GM12873 (cell line): ENCODE data around the gene SIRT1.

Source experiments
- TF ChIP-seq, protein P1 (sequence below): IDR thresholded peaks from 2 replicates; pipeline ENCODE4 v1.5.1; 2012; ENCODE audit warnings: low read depth, mild to moderate bottlenecking, moderate library complexity, low read length, control low read depth; ENCODE audit not compliant: insufficient read depth; ENCODE audit errors: missing control alignments

Gene SIRT1

GRCh38 chr10:67884313-67884841, at the start of gene SIRT1:
SIRT1 (plus strand) TSS chr10:67884656; CDS start chr10:67884722, 66 bp downstream.
- TF ChIP-seq, protein P1, sequence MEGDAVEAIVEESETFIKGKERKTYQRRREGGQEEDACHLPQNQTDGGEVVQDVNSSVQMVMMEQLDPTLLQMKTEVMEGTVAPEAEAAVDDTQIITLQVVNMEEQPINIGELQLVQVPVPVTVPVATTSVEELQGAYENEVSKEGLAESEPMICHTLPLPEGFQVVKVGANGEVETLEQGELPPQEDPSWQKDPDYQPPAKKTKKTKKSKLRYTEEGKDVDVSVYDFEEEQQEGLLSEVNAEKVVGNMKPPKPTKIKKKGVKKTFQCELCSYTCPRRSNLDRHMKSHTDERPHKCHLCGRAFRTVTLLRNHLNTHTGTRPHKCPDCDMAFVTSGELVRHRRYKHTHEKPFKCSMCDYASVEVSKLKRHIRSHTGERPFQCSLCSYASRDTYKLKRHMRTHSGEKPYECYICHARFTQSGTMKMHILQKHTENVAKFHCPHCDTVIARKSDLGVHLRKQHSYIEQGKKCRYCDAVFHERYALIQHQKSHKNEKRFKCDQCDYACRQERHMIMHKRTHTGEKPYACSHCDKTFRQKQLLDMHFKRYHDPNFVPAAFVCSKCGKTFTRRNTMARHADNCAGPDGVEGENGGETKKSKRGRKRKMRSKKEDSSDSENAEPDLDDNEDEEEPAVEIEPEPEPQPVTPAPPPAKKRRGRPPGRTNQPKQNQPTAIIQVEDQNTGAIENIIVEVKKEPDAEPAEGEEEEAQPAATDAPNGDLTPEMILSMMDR, result no peak

GRCh38 chr10:67836488-67836887, 48.0 kb upstream of the SIRT1 start:
- TF ChIP-seq, protein P1, result no peak

DNA sequence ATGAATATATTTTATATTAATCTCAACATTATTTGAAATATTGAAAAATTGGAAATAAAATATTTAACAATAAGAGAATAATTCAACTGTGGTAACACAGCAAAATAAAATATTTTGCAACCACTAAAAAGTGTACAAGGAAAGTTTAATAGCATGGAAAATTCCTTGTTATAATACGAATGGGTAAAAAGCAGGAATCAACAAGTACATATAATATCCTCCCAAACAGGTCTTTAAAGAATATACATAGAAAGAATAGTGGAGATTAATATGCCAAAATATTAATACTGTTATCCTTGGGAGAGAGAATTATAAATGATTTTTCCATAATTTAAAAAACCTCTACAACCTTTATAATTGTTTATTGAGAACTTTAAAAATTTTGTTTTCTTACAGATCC, 47.5 kb upstream of the SIRT1 start:
- TF ChIP-seq, protein P1, result no peak

DNA sequence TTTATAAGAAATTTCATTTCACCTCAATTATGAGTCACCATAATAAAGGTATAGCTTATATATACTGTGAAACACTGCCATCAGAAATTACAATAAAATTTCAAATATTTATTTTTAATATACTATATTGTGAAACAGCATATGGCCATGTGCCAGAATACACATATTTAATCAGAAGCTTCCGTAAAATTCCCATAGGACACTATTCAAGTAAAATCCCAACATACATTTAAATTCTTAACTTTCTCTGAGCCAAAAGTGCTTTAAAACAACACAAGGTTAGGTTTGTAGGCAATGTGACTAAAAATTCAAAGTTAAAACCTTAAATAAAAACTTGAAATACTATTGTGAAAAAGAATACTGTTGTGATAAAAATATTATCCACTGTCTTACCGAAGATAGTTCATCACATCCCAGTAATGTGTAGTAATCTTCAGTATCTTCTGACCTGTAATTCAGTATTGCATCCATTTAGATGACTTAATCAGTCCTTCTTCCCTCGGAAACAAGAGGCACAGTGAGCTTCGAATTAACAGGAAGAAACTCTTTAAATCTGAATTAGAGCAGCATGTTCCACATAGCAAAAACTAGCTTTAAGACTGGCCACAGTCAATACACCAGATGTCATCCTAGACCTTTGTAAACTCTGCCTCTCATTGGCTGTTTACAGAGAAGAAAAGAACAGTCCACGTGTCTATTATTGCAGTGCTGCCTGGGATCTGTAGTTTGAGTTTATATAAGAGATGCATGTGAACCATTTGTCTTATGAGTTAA, 46.7 kb upstream of the SIRT1 start, which contains the start of gene DNAJC12:
Gene DNAJC12, minus strand, starts transcription at position 648 of the 774 bp plus-strand sequence. Its CDS starts 177 bp downstream, at position 471.
- TF ChIP-seq, protein P1, result no peak

DNA sequence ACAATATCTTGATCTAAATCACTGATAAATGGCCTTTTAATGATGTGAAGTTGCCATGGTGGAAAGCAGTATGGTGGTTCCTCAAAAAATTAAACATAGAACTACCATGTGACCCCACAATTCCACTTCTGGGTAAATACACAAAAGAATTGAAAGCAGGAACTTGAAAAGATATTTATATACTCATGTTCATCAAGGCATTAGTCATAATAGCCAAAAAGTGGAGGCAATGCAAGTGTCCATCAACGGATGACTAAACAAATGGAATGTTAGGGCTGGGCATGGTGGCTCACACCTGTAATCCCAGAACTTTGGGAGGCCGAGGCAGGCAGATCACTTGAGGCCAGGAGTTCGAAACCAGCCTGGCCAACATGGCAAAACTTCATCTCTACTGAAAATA, 44.5 kb upstream of the SIRT1 start:
- TF ChIP-seq, protein P1, result no peak

- TF ChIP-seq, protein P1, result no peak
Measured at GRCh38 chr10:67841737-67842136, 42.7 kb upstream of the SIRT1 start.

GRCh38 chr10:67843284-67843683, 41.2 kb upstream of the SIRT1 start:
- TF ChIP-seq, protein P1, result no peak
